ENCODE data around the gene DAAM2.

Gene DAAM2

DNA sequence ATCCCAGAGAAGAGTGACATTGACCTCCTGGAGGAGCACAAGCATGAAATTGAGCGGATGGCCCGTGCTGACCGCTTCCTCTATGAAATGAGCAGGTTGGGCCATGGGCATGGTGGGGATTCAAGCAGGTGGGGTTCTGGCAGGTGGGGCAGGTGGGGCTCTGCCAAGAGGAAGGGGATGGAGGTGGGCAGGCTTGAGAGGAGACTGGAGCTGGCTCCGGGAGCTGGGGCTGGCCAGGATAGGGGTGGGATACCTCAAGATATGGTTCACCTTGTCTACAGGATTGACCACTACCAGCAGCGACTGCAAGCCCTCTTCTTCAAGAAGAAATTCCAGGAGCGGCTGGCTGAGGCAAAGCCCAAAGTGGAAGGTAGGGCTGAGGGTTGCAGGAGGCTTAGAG, 99.2 kb downstream of the DAAM2 start:
- Mint-ChIP-seq H3K4me3 (no peak overlapping the region), H3K27me3 (peaks cover 4% of the 10 kb centered on the region), H3K36me3 (no peaks in the 10 kb centered on the region), H3K4me1 (ENCODE audit: low read depth) (no peaks in the 10 kb centered on the region), H3K9me3 (ENCODE audit: low read depth) (no peaks in the 10 kb centered on the region), H3K27ac (no peak overlapping the region)

GRCh38 chr6:39891976-39892375, 99.8 kb downstream of the DAAM2 start:
- Mint-ChIP-seq H3K27ac (no peak overlapping the region), H3K4me1 (ENCODE audit: low read depth) (no peaks in the 10 kb centered on the region), H3K9me3 (ENCODE audit: low read depth) (no peaks in the 10 kb centered on the region), H3K4me3 (no peak overlapping the region), H3K36me3 (no peaks in the 10 kb centered on the region), H3K27me3 (peaks cover 4% of the 10 kb centered on the region)

- no peaks in the 10 kb centered on the region for H3K9me3 Mint-ChIP-seq (ENCODE audit: low read depth)
Observed at GRCh38 chr6:39892490-39893129, 100.4 kb downstream of the DAAM2 start.

GRCh38 chr6:39893286-39893685, 101.1 kb downstream of the DAAM2 start:
- peaks cover 4% of the 10 kb centered on the region for H3K27me3 Mint-ChIP-seq
- H3K4me1 Mint-ChIP-seq (ENCODE audit: low read depth) = no peaks in the 10 kb centered on the region
- no peak overlapping the region for H3K27ac Mint-ChIP-seq
- no peaks in the 10 kb centered on the region for H3K36me3 Mint-ChIP-seq
- no peaks in the 10 kb centered on the region for H3K9me3 Mint-ChIP-seq (ENCODE audit: low read depth)
- H3K4me3 Mint-ChIP-seq = no peak overlapping the region

More at GRCh38 chr6:39892490-39893129, 100.4 kb downstream of the DAAM2 start:
- H3K27ac Mint-ChIP-seq = no peak overlapping the region
- H3K4me1 Mint-ChIP-seq (ENCODE audit: low read depth) = no peaks in the 10 kb centered on the region
- H3K4me3 Mint-ChIP-seq = no peak overlapping the region
- no peaks in the 10 kb centered on the region for H3K36me3 Mint-ChIP-seq
- H3K27me3 Mint-ChIP-seq = peaks cover 4% of the 10 kb centered on the region

DNA sequence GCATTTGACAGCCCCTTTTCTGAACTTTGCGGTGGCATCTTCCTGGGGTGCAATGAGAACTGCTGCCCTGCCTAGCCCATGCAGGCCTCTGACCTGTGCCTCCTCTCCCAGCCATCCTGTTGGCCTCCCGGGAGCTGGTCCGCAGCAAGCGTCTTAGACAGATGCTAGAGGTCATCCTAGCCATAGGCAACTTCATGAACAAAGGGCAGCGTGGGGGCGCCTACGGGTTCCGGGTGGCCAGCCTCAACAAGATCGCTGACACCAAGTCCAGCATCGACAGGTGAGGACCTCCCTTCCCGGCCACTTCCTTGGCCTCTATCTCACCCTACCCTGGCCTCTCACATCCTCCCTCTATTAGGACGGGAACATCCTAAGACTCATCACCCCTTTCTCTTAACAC, 104.5 kb downstream of the DAAM2 start:
- Mint-ChIP-seq H3K9me3 (ENCODE audit: low read depth) (no peaks in the 10 kb centered on the region), H3K36me3 (no peaks in the 10 kb centered on the region), H3K27me3 (peaks cover 2% of the 10 kb centered on the region), H3K4me1 (ENCODE audit: low read depth) (no peaks in the 10 kb centered on the region), H3K4me3 (no peak overlapping the region), H3K27ac (no peak overlapping the region)

DNA sequence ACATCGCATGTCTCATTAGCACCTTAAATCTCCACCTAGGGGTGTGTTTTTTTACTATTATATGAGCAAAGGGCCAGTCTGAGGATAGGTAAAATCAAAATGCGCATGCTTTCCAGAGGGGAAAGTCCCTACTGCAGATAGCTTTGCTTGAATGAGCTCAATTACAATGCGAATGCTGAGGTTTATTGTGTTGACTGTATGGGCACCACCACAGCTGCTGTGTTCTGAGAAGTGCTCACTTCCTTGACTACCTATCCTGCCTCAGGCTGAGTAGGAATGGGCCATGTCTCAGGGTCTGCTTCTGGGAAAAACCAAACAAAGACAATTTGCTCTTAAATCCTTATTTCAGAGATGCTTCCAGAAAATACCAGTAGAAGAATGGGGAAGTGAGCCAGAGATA, 105.5 kb downstream of the DAAM2 start:
- H3K4me1 Mint-ChIP-seq (ENCODE audit: low read depth) = no peaks in the 10 kb centered on the region
- peaks cover 2% of the 10 kb centered on the region for H3K27me3 Mint-ChIP-seq
- H3K27ac Mint-ChIP-seq = no peak overlapping the region
- H3K36me3 Mint-ChIP-seq = no peaks in the 10 kb centered on the region
- H3K9me3 Mint-ChIP-seq (ENCODE audit: low read depth) = no peaks in the 10 kb centered on the region
- H3K4me3 Mint-ChIP-seq = no peak overlapping the region

DNA sequence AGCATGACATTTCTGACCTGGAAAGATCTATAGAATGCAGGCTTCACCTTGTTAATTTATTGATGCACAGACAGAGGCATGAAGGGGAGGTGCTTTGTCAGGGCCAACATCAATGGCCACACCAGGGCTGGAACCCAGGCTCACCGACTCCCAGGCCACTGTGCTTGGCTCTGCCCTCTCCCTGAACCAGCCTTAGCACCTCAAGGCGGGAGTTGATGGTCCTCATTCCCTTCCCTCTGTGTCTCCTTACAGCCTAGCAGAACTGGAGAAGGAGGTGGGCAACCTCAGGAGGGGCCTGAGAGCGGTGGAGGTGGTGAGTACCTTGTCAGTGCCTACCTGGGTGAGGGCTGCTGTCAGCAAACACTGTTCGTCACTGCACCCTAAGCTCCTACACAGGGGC, 106.4 kb downstream of the DAAM2 start:
- H3K4me1 Mint-ChIP-seq (ENCODE audit: low read depth) = no peaks in the 10 kb centered on the region
- no peaks in the 10 kb centered on the region for H3K9me3 Mint-ChIP-seq (ENCODE audit: low read depth)
- H3K4me3 Mint-ChIP-seq = no peak overlapping the region
- H3K27ac Mint-ChIP-seq = no peak overlapping the region
- no peaks in the 10 kb centered on the region for H3K36me3 Mint-ChIP-seq
- H3K27me3 Mint-ChIP-seq = peaks cover 2% of the 10 kb centered on the region

GRCh38 chr6:39899554-39900295, 107.5 kb downstream of the DAAM2 start:
- H3K27me3 Mint-ChIP-seq = peaks cover 2% of the 10 kb centered on the region
- H3K9me3 Mint-ChIP-seq (ENCODE audit: low read depth) = no peaks in the 10 kb centered on the region
- H3K27ac Mint-ChIP-seq = no peak overlapping the region
- H3K4me3 Mint-ChIP-seq = no peak overlapping the region
- no peaks in the 10 kb centered on the region for H3K4me1 Mint-ChIP-seq (ENCODE audit: low read depth)
- no peaks in the 10 kb centered on the region for H3K36me3 Mint-ChIP-seq

DNA sequence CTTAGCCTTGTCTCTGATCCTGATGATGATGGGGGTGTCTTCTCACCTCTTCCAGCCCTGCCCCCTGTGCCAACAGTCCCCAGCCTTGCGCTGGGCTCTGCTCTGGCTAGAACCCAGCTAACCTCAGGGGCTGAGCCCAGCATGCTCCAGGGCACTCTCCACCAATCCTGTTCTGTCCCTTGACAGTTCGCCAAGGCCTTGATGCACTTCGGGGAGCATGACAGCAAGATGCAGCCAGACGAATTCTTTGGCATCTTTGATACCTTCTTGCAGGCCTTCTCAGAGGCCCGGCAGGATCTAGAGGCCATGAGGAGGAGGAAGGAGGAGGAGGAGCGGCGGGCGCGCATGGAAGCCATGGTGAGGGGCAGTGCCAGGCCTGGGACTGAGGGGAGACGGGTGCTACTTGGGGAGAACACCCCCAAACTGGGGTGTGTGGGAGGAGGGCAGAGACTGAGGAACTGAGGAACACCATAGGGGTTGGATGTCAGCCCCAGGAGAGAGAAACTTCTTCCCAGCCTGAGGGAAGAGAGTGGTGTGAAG, 109.0 kb downstream of the DAAM2 start:
- Mint-ChIP-seq H3K27me3 (no peaks in the 10 kb centered on the region), H3K9me3 (ENCODE audit: low read depth) (no peaks in the 10 kb centered on the region), H3K36me3 (no peaks in the 10 kb centered on the region), H3K27ac (no peak overlapping the region), H3K4me3 (no peak overlapping the region), H3K4me1 (ENCODE audit: low read depth) (no peaks in the 10 kb centered on the region)

- Mint-ChIP-seq H3K36me3 (no peaks in the 10 kb centered on the region), H3K27ac (no peak overlapping the region), H3K4me1 (ENCODE audit: low read depth) (no peaks in the 10 kb centered on the region), H3K9me3 (ENCODE audit: low read depth) (no peaks in the 10 kb centered on the region), H3K4me3 (no peak overlapping the region), H3K27me3 (no peaks in the 10 kb centered on the region)
Observed at GRCh38 chr6:39901670-39902069, 109.5 kb downstream of the DAAM2 start.

- Mint-ChIP-seq H3K36me3 (no peaks in the 10 kb centered on the region), H3K27ac (no peak overlapping the region), H3K9me3 (ENCODE audit: low read depth) (no peaks in the 10 kb centered on the region), H3K27me3 (no peaks in the 10 kb centered on the region), H3K4me3 (no peak overlapping the region), H3K4me1 (ENCODE audit: low read depth) (no peaks in the 10 kb centered on the region)
Observed at GRCh38 chr6:39902136-39902535, 110.0 kb downstream of the DAAM2 start.

DNA sequence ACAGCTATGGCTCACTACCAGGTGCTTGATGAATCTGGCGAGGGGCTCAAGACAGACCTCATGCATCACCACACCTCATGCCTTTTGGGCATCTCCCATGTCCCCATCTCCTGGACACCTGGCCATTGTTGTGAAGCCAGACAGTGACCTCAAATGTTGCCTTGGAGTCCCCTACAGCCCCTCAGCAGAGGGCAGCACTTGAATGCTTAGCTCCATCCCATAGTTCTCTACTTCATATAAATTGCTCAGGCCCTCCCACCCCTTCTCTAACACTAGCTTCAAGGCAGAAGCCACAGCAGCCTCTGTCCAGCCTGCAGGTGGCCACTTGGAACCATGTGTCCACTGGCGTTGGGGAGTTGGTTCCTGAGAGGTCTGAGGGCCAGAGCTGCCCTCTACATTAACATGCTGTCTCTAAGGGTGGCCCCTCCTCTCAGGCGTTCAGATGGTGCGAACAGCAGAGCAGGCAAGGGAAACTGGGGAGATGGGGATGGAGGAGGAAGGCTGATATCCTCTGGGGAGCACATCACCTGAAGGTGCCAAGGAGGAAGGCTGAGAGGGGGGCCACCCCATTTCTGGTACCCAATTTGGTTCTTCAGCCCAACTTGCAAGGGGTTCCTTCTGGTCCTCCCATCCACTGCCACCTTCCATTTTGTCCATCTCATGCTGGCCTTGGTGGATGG, 110.8 kb downstream of the DAAM2 start:
- no peaks in the 10 kb centered on the region for H3K9me3 Mint-ChIP-seq (ENCODE audit: low read depth)
- H3K36me3 Mint-ChIP-seq = no peaks in the 10 kb centered on the region
- H3K4me3 Mint-ChIP-seq = no peak overlapping the region
- H3K4me1 Mint-ChIP-seq (ENCODE audit: low read depth) = no peaks in the 10 kb centered on the region
- no peaks in the 10 kb centered on the region for H3K27me3 Mint-ChIP-seq
- H3K27ac Mint-ChIP-seq = no peak overlapping the region

DNA sequence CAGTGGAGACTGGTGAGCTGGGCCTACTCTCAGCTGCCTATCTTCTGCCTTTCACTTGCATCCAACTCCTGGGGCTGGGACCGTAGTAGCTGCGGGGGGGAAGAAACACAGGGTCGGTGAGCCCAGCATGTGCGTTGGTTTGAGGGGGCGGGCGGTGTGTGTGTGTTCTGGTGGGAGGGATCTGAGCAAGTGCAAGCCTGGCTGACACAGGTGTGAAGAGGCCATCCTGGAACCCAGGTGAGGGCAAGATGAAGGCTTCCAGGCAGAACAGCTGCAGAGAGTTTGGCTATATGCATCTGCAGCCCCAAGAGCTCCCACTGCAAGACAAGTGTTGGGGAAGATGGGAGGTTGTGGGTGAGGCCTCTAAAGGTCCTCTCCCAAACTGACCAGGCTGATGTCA, 111.5 kb downstream of the DAAM2 start:
- Mint-ChIP-seq H3K4me3 (no peak overlapping the region), H3K36me3 (no peaks in the 10 kb centered on the region), H3K9me3 (ENCODE audit: low read depth) (no peaks in the 10 kb centered on the region), H3K27ac (no peak overlapping the region), H3K27me3 (no peaks in the 10 kb centered on the region), H3K4me1 (ENCODE audit: low read depth) (no peaks in the 10 kb centered on the region)

DNA sequence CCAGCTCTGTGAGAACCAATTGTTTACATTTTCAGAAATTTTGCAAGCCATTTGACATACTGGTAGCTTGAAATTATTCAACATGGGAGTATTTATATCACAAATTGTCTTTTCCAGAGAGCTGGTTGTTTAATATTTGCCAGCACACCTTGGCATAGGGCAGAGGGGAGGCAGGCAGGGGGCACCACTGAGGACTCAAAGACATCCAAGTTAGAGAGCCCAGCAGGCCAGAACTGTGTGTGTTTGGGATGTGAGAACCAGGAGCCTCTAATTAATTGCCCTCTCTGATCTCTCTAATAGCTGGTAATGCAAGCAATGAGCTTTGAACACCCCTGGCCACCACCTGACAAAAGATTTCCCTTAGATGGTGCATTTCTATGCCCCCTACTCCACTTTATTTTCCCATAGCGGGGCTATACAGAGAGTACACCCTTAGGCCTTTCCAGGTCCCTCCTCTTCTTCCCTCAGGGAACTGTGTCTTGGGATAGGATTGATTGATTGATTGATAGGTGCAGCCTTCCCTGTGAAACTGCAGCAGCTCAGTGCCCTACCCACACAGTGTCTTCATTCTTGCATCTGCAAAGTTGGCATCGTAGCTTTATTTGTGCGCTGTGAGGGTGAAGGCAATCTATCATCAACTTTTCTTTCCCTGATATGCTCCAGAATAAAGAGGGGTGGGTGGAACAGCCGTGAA, 112.9 kb downstream of the DAAM2 start:
- H3K27me3 Mint-ChIP-seq = no peaks in the 10 kb centered on the region
- no peaks in the 10 kb centered on the region for H3K9me3 Mint-ChIP-seq (ENCODE audit: low read depth)

DNA sequence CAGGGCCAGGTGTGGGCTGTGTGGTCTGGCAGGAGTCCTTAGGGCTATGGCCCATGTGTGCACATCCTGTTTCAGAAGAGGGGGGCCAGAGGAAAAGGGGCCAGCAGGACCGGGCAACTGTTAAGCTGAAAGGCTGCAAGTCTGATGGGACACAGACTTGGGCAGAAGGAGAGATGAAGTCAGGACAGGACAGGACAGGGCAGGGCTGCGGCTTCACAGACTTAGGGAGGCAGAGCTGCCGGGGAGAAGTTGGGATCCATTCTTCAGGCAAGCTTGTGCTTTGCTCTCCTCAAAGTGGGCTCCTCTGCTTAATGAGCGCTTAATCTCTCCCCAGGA, 113.4 kb downstream of the DAAM2 start:
- Mint-ChIP-seq H3K27me3 (no peaks in the 10 kb centered on the region), H3K36me3 (no peaks in the 10 kb centered on the region), H3K4me3 (no peak overlapping the region), H3K9me3 (ENCODE audit: low read depth) (no peaks in the 10 kb centered on the region), H3K4me1 (ENCODE audit: low read depth) (no peaks in the 10 kb centered on the region), H3K27ac (no peak overlapping the region)

More for the DNA sequence above, 112.9 kb downstream of the DAAM2 start:
- H3K36me3 Mint-ChIP-seq = no peaks in the 10 kb centered on the region
- H3K27ac Mint-ChIP-seq = no peak overlapping the region
- H3K4me1 Mint-ChIP-seq (ENCODE audit: low read depth) = no peaks in the 10 kb centered on the region
- H3K4me3 Mint-ChIP-seq = no peak overlapping the region

Measured in activated naive CD8-positive, alpha-beta T cell (primary cell).